Measurements from ENCODE around the gene TBC1D9.

Gene TBC1D9

DNA sequence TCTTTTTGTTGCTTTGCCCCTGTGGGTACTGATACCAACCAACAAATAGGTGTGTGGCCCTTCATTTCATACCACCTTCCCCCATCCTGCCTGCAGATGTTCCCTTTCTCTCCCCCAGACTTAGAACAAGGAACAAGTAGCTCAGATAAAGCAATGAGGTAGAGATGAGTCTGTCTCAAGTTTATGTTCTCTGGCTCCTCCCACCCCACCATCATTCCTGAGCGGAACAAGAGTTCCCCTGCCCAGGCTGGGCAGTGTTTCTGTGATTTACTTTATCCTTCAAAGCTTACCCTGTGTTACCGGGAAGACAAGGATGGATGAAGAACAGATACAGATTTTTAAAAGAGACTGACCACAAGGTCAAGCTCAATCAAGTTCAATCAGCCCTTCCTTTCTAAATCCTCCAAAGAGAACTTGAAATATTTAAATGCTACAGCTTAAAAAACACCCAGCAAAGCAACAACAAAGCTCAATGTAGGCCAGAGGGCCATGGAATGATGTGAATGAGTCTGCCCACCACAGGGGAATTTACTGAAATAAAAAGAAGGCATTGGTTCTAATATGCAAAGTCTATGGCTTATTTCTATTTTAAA lies 107.4 kb downstream of the TBC1D9 start:
- Histone ChIP-seq H3K36me3 (ENCODE audit: control insufficient read depth, insufficient read depth, low read length) (no peaks in the 10 kb centered on the region), H3K4me3 (ENCODE audit: low read length) (no peak overlapping the region), H3K4me1 (ENCODE audit: control insufficient read depth, insufficient read depth, low read length) (no peaks in the 10 kb centered on the region), H3K27me3 (ENCODE audit: control insufficient read depth, insufficient read depth, low read length) (no peaks in the 10 kb centered on the region), H3K9me3 (ENCODE audit: control insufficient read depth, low read length) (no peaks in the 10 kb centered on the region), H3K9ac (ENCODE audit: low read length) (no peak overlapping the region)

DNA sequence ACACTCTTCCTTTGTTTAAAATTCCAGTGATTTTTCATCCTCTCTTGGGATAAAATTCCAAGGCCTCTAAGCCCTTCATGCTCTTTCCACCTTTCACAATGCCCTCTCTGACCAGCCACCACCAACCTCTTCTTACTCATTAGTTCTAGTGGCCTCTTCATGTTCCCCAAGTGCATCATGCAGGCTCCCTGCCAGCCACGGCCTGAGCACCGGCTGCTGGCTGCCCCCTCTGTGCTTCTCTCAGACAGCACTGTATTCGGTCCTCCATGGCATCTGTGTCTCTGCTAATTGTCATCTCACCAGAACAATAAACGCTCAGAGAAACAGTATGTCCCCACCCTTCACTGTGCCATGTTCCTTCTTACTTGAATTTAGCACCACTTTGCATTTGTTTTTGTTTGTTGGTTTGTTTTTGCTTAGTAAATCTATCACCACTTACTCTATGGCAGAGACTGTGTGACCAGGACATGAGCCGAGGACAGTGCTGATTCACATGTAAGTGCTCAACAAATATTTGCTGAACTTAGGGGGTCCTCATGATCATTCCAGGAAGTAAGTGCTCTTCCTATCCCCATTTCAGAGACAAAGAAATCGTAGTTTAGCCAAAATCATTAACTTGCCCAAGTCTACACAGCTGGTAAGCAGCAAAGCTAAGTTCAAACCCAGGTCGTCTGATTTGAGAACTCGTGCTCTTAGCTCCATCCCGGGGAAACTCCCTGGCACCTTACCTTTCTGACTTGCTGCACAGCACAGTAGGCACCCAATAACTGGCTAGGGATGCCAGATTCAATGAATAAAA lies 110.4 kb downstream of the TBC1D9 start:
- no peaks in the 10 kb centered on the region for H3K36me3 ChIP-seq (ENCODE audit: control insufficient read depth, insufficient read depth, low read length)
- H3K4me1 ChIP-seq (ENCODE audit: control insufficient read depth, insufficient read depth, low read length): no peaks in the 10 kb centered on the region
- no peak overlapping the region for H3K4me3 ChIP-seq (ENCODE audit: low read length)
- no peak overlapping the region for H3K9ac ChIP-seq (ENCODE audit: low read length)
- no peaks in the 10 kb centered on the region for H3K27me3 ChIP-seq (ENCODE audit: control insufficient read depth, insufficient read depth, low read length)
- H3K9me3 ChIP-seq (ENCODE audit: control insufficient read depth, low read length): no peaks in the 10 kb centered on the region

DNA sequence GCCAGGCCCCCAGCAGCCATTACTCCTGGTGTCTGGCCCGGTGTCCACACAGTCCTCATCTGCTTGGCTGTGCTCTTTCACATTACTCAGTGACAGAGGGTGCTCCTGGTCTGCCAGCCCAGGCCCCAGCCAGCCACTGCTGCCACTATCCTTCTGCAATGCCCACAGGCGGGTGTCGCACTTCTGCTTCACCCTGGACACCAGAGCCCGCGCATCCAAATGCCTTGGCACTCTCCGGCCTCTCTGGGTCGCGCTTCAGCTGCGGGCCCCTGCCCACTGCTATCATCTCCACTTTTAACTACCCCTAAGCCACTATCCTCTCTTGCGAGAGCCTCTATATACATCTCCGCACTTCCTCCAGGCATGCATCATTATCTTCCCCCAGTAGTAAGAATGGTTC lies 111.0 kb downstream of the TBC1D9 start:
- Histone ChIP-seq H3K9me3 (ENCODE audit: control insufficient read depth, low read length) (no peaks in the 10 kb centered on the region), H3K27me3 (ENCODE audit: control insufficient read depth, insufficient read depth, low read length) (no peaks in the 10 kb centered on the region), H3K9ac (ENCODE audit: low read length) (no peak overlapping the region), H3K4me3 (ENCODE audit: low read length) (no peak overlapping the region), H3K36me3 (ENCODE audit: control insufficient read depth, insufficient read depth, low read length) (no peaks in the 10 kb centered on the region), H3K4me1 (ENCODE audit: control insufficient read depth, insufficient read depth, low read length) (no peaks in the 10 kb centered on the region)

DNA sequence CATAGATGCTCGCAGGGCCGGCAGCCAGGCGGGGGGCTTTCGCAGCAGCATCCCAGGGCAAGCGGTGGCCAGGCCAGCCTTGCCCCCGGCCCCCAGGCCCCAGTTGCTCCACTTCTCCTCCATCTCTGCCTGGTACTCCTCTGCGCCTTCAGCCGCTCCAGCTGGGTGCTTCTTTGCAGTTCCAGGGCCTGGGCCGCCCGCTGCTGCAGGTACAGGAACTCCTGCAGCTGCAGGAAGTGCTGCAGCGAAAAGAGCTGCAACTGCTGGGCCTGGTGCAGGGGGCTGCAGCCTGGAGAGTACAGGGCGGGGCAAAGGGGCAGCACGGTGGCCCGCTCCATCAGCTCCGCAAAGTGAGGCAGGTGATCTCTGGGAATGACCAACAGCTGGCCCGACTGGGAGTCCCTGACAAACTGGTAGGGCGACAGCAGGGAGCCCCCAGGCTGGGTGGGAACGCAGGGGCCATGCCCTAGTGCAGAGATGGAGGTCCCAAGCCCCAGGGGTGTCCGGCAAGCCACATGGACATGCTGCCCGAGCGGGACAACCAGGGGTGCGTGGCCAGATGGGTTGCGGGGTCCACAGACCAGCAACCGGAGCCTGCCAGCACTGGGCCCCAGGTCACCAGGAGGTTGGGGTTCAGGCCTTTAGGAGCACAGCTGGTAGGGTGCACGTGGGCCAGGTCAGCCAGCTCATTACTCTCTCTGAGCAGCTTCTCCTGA lies 111.6 kb downstream of the TBC1D9 start:
- Histone ChIP-seq H3K4me3 (ENCODE audit: low read length) (no peak overlapping the region), H3K9me3 (ENCODE audit: control insufficient read depth, low read length) (no peaks in the 10 kb centered on the region), H3K36me3 (ENCODE audit: control insufficient read depth, insufficient read depth, low read length) (no peaks in the 10 kb centered on the region), H3K4me1 (ENCODE audit: control insufficient read depth, insufficient read depth, low read length) (no peaks in the 10 kb centered on the region), H3K27me3 (ENCODE audit: control insufficient read depth, insufficient read depth, low read length) (no peaks in the 10 kb centered on the region), H3K9ac (ENCODE audit: low read length) (no peak overlapping the region)

DNA sequence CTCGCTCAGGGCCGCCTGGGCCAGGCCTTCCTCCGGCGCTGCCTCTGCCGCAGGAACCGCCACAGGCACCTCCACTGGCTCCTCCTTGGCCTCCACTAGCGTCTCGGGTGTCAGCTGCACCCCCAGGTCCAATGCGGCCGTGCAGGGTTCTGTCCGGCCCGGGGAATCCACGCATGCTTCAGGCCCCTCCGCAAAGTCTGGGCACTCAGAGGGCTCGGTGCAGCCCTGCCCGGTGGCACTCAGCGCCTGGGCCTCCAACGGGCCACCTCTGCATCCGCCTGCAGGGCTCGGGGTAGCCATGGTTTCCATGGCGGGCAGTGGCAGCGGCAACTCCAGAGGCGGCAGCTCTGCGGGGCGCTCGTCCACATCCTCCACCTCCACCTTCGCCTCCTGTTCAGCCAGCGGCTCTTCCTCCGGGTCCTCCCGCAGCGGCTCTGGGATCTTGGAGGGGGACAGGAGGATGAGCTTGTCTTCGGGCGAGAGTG lies 112.6 kb downstream of the TBC1D9 start:
- no peak overlapping the region for H3K4me3 ChIP-seq (ENCODE audit: low read length)
- no peaks in the 10 kb centered on the region for H3K27me3 ChIP-seq (ENCODE audit: control insufficient read depth, insufficient read depth, low read length)
- no peaks in the 10 kb centered on the region for H3K4me1 ChIP-seq (ENCODE audit: control insufficient read depth, insufficient read depth, low read length)
- no peak overlapping the region for H3K9ac ChIP-seq (ENCODE audit: low read length)
- no peaks in the 10 kb centered on the region for H3K9me3 ChIP-seq (ENCODE audit: control insufficient read depth, low read length)
- H3K36me3 ChIP-seq (ENCODE audit: control insufficient read depth, insufficient read depth, low read length): no peaks in the 10 kb centered on the region

DNA sequence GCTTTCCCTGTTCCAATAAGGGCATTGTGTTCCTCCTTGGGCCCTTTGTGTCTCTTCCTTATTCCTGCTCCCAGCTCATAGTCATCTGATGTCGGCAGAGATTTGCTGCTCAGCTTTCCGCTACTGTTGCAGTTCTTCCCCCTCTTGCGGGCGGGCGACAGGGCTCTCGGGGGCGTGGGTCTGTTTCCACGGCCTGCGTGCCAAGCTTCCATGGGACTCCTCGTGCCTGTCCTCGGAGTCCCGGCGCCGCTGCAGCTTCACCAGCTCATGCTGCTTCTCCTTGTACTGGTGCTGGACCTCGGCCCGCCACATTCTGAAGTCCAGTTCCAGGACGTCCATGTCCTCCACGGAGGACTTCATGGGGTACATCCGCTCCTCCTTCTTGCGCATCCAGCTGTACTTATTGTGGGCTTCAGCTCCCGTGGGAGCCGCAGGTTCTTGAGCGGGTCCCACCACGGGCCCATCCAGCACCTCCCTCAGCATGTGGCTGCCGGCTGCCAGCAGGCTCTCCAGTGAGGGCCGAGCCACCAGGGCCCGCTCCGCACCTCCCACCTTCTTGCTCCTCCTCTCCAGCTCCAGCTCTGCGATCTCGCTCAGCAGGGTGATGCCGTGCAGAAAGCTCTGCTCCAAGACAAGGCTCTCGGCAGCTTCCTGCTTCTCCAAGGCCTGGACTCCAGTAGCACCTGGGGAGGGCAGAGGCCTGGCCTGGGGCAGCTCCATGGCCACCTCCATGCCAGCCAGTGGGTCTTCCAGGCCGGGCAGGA lies 113.3 kb downstream of the TBC1D9 start:
- no peak overlapping the region for H3K9ac ChIP-seq (ENCODE audit: low read length)
- H3K36me3 ChIP-seq (ENCODE audit: control insufficient read depth, insufficient read depth, low read length): no peaks in the 10 kb centered on the region
- no peaks in the 10 kb centered on the region for H3K27me3 ChIP-seq (ENCODE audit: control insufficient read depth, insufficient read depth, low read length)
- H3K9me3 ChIP-seq (ENCODE audit: control insufficient read depth, low read length): no peaks in the 10 kb centered on the region
- H3K4me3 ChIP-seq (ENCODE audit: low read length): no peak overlapping the region
- no peaks in the 10 kb centered on the region for H3K4me1 ChIP-seq (ENCODE audit: control insufficient read depth, insufficient read depth, low read length)

DNA sequence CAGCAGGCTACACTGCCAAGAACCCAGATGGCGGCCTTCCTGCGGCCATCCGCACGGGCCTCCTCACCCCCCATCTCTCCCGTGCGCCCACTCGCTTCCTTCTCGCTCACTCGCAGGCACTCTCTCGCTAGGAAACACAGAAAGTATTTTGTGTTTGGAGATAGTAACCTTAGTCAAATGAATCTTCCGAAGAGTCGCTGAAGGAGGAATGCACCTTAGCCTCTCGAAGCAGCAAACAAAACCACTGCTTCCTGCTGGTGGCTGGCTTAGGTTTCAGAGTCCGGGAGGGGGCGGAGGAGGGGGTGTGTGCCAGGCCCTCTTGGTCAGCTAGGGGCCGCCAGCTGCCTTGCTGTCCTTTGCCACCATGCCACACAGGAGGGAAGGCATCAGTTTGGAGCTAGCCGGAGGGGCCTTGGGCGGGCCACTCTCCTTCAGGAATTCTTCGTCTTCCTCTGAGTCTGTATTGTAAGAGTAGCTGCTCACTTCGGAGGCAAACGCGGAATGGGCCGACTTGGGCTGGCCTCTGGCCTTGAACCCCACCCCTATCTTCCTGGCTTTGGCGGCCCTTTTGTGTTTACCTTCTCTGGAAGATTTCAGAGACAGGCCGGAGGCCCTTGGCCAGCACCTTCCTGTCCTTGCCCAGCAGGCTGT lies 114.3 kb downstream of the TBC1D9 start:
- H3K36me3 ChIP-seq (ENCODE audit: control insufficient read depth, insufficient read depth, low read length): no peaks in the 10 kb centered on the region
- no peaks in the 10 kb centered on the region for H3K4me1 ChIP-seq (ENCODE audit: control insufficient read depth, insufficient read depth, low read length)
- H3K9me3 ChIP-seq (ENCODE audit: control insufficient read depth, low read length): no peaks in the 10 kb centered on the region
- H3K9ac ChIP-seq (ENCODE audit: low read length): no peak overlapping the region
- no peak overlapping the region for H3K4me3 ChIP-seq (ENCODE audit: low read length)
- H3K27me3 ChIP-seq (ENCODE audit: control insufficient read depth, insufficient read depth, low read length): no peaks in the 10 kb centered on the region

DNA sequence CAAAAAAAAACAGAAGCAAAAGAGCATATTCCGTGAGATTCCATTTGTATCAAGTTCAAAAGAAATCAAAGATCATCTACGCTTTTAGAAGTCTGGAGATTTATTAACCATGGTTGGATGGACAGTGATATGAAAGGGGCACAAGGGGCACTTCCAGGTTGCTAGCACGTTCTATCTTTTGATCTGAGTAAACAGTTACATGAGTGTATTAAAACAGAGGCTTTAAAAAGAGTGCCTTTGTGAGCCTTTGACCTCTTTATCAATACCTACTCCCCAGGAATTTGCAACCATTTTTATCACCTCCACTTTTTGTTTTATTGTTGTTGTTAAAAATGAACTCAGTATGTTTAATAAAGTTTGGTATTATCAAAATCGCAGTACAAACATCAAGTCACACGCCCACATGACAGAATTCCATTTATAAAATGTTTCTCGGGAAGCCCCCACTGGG lies 115.1 kb downstream of the TBC1D9 start:
- H3K36me3 ChIP-seq (ENCODE audit: control insufficient read depth, insufficient read depth, low read length): no peaks in the 10 kb centered on the region
- no peak overlapping the region for H3K9ac ChIP-seq (ENCODE audit: low read length)

DNA sequence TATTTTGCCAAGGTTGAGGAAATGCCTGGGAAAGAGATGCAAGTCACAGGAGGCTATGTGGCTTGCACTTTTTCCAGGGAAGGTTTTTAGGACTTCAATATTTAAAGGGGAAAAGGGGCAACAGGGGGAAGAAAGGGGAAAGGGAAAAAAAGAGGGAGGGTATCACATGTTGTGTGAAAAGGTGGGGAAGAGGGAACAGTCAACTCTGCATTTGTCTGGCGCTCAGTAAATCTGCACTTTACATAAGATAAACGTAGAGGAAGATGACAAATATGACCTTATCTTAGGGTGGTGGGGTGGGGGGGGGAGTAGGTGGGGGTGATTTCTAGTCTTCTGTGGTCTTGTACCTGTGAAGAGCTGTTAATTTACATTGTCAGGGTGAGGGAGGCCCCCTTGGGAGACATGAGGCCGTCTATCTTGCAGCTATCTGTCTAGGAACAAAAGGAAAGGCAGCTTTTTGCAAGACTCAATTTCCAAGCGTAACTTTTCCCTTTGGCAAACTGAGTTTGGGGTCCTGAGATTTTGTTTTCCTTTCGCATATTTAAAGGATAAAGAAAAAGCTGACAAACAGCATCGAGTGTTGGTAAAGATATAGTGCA lies 115.9 kb downstream of the TBC1D9 start:
- Histone ChIP-seq H3K27me3 (ENCODE audit: control insufficient read depth, insufficient read depth, low read length) (no peaks in the 10 kb centered on the region), H3K4me1 (ENCODE audit: control insufficient read depth, insufficient read depth, low read length) (peaks cover 10% of the 10 kb centered on the region), H3K4me3 (ENCODE audit: low read length) (no peak overlapping the region), H3K9ac (ENCODE audit: low read length) (no peak overlapping the region), H3K36me3 (ENCODE audit: control insufficient read depth, insufficient read depth, low read length) (no peaks in the 10 kb centered on the region), H3K9me3 (ENCODE audit: control insufficient read depth, low read length) (no peaks in the 10 kb centered on the region)

More for the DNA sequence above, 115.1 kb downstream of the TBC1D9 start:
- H3K9me3 ChIP-seq (ENCODE audit: control insufficient read depth, low read length): no peaks in the 10 kb centered on the region
- H3K27me3 ChIP-seq (ENCODE audit: control insufficient read depth, insufficient read depth, low read length): no peaks in the 10 kb centered on the region
- H3K4me3 ChIP-seq (ENCODE audit: low read length): no peak overlapping the region
- peaks cover 2% of the 10 kb centered on the region for H3K4me1 ChIP-seq (ENCODE audit: control insufficient read depth, insufficient read depth, low read length)

DNA sequence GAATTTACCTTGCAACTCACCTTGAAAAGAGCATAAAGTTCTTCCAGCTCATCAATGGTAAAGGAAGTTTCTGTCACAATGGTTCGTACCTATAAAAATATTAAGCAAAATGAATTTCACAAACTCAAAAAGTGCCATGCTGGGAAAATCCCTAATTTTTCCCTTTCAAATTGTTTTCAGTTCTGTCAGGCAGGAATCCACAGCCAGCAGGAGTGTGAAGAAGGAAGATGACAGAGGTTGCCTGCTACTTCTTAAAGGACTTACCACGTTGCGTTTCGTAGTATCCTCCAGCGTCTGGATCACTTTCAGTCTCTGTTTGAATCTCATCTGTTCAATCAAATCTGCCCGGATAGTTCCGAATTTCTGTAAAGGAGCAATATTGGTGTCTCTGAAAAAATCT lies 117.1 kb downstream of the TBC1D9 start:
- Histone ChIP-seq H3K4me1 (ENCODE audit: control insufficient read depth, insufficient read depth, low read length) (peaks cover 10% of the 10 kb centered on the region), H3K9ac (ENCODE audit: low read length) (no peak overlapping the region), H3K36me3 (ENCODE audit: control insufficient read depth, insufficient read depth, low read length) (no peaks in the 10 kb centered on the region), H3K4me3 (ENCODE audit: low read length) (no peak overlapping the region), H3K27me3 (ENCODE audit: control insufficient read depth, insufficient read depth, low read length) (no peaks in the 10 kb centered on the region), H3K9me3 (ENCODE audit: control insufficient read depth, low read length) (no peaks in the 10 kb centered on the region)

DNA sequence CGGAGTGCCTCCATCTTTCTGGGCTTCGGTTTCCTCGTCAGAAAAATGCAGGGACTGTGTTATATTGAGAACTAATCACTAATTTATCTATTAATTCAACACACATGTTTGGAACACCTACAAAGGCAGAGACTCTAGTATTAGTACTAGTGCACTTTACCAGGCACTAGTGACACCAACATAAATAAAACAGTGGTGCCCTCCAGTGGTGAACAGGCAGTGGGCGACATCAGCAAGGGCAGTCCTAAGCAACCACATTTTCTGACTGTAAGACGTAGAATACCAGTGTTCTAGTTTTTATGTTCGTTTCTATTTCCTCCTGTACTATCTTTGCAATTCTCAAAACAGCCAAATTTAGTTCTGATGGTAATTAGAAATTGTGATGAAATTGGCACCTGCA lies 118.3 kb downstream of the TBC1D9 start:
- no peaks in the 10 kb centered on the region for H3K27me3 ChIP-seq (ENCODE audit: control insufficient read depth, insufficient read depth, low read length)
- no peak overlapping the region for H3K9ac ChIP-seq (ENCODE audit: low read length)
- no peaks in the 10 kb centered on the region for H3K9me3 ChIP-seq (ENCODE audit: control insufficient read depth, low read length)
- no peaks in the 10 kb centered on the region for H3K36me3 ChIP-seq (ENCODE audit: control insufficient read depth, insufficient read depth, low read length)
- no peak overlapping the region for H3K4me3 ChIP-seq (ENCODE audit: low read length)
- H3K4me1 ChIP-seq (ENCODE audit: control insufficient read depth, insufficient read depth, low read length): peaks cover 10% of the 10 kb centered on the region

Data from mucosa of stomach (tissue), 1 donor.